Muscle of leg (tissue), 11 donors: ENCODE data around the gene FREM3. TPM values are rescaled to one million over a fixed set of nuclear protein-coding genes. Genes with fewer than 3 reads are reported as not detected.
"Not testable (repeated sequence)": the region's sequence is repeated elsewhere in the genome, so short reads cannot be mapped to it uniquely, and the experiment has no call there.

ENCODE experiments used
- DNase-seq: peaks from one replicate; pipeline ENCODE4 v3.0.0; 2013
- H3K27ac ChIP-seq: one replicate; pipeline ENCODE4 v1.5.1; 2013; ENCODE audit warnings: mild to moderate bottlenecking, low read length, control low read depth
- H3K27me3 ChIP-seq: one replicate; pipeline ENCODE4 v1.6.1; 2013; ENCODE audit warnings: low read length; ENCODE audit not compliant: control insufficient read depth, insufficient read depth
- H3K36me3 ChIP-seq: one replicate; pipeline ENCODE4 v1.6.1; 2013; ENCODE audit warnings: low read length; ENCODE audit not compliant: control insufficient read depth, insufficient read depth
- H3K4me1 ChIP-seq: one replicate; pipeline ENCODE4 v1.6.1; 2013; ENCODE audit warnings: low read length; ENCODE audit not compliant: control insufficient read depth, insufficient read depth
- H3K4me3 ChIP-seq: one replicate; pipeline ENCODE4 v1.5.1; 2013; ENCODE audit warnings: low read length, control low read depth
- H3K9me3 ChIP-seq: replicated peaks from 2 replicates; pipeline ENCODE4 v1.6.1; 2013; ENCODE audit warnings: low read depth, low read length; ENCODE audit not compliant: control insufficient read depth
- WGBS: methylation state at CpG from one replicate; pipeline ENCODE4 v1.1.5; 2013; ENCODE audit warnings: missing lambda C conversion rate; ENCODE audit not compliant: insufficient coverage; 5-methylcytosine and 5-hydroxymethylcytosine counted together
- polyA plus RNA-seq, 8 donors: library from polyadenylated mRNA; unstranded; fragments of 120-200 nt; gene quantifications; one replicate each; pipeline versions ENCODE4 v1.2.1 to v1.2.3, GENCODE V29; 2013; ENCODE audit warnings: inconsistent platforms in 1 of 8, low replicate concordance in 1 of 8; ENCODE audit not compliant: insufficient read length in 8 of 8, insufficient read depth in 1 of 8
- total RNA-seq: library from RNA; stranded (reverse); fragments of 120-200 nt; gene quantifications from one replicate; pipeline ENCODE4 v1.2.4, GENCODE V29; 2013

Gene FREM3
- total and polyA plus RNA-seq, 9 donors: 0.05 to 0.64 (median 0.15) TPM

DNA sequence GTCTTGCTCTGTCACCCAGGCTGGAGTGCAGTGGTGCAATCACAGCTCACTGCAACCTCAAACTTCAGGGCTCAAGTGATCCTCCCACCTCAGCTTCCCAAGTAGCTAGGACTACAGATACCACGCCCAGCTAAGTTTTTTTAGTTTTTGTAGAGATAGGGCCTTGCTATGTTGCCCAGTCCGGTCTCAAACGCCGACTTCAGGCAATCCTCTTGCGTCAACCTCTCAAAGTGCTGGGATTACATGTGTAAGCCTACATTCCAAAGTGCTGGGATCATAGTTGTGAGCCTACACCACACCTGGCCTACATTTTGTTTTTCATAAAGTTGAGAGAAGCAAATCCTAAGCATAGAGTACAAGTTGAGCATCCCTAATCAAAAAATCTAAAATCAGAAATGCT is 144.8 kb downstream of the FREM3 start:
- Histone ChIP-seq H3K36me3 (peaks cover 11% of the 10 kb centered on the region), H3K9me3 (no peaks in the 10 kb centered on the region), H3K27ac (no peak overlapping the region), H3K4me3 (no peak overlapping the region), H3K4me1 (peaks cover 5% of the 10 kb centered on the region), H3K27me3 (peaks cover 5% of the 10 kb centered on the region)
- 60% methylated on average over 3 of the region's 5 CpGs for WGBS
- no peak for DNase-seq

DNA sequence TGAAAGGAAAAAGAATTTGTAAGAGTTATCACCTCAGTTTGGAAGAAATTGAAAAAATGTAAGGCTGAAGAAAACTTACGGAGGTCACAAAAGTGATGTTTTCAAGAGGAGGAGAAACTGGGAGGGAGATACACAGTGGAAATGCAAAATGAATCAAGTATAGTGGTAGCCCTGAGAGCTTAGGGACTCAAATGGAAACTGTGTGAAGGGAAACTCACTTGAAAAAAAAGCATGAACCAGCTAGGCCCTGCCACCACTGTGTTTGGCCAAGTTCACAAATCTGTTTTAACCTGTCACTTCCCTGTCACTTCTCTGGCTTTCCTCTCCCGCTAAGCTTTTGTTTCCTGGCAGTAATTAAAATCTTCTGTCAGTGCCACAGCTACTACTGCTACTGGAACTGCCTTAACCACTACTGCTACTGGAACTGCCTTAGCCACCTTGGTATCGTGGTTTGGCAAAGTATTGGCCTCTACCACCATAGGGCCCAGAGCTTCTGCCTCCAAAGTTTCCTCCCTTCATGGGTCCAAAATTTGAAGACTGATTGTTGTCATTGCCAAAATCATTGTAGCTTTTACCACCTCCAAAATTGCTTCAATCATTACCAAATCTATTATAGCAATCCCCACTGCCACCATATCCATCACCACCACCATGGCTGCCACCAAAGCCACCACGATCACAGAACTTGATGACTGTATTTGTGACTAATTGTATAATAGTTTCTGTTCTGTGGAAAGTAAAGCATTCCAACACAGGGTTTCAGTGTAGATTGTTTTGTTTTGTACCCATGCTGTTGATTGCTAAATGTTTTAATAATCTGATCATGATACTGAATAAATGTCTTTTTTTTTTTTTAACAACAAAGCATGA is 145.5 kb downstream of the FREM3 start:
- Histone ChIP-seq H3K4me1 (peaks cover 5% of the 10 kb centered on the region), H3K36me3 (peaks cover 15% of the 10 kb centered on the region), H3K27me3 (peaks cover 5% of the 10 kb centered on the region), H3K4me3 (no peak overlapping the region), H3K27ac (no peak overlapping the region), H3K9me3 (no peaks in the 10 kb centered on the region)
- no peak for DNase-seq
- 55% methylated on average over 3 of the region's 4 CpGs for WGBS

DNA sequence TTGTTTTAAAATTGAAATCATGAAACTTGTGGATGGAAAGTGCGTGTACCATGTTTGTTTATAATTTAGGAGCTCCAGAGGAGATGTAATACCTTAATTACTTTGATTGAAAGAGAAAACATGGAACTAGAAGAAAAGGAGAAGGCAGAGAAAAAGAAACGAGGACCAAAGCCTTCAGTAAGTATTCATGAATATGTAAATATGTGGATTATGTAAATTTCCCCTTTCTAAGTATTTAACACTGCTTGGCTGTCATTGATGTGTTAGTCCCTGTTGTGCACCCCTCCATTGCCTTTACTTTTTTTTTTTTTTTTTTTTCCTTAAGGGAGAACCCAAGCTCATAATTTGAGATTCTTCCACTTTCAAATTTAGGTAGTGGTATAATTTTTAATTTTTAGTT is 150.5 kb downstream of the FREM3 start:
- no peaks in the 10 kb centered on the region for H3K4me1 ChIP-seq
- no CpG with 5 or more reads among the region's 2 CpGs for WGBS
- H3K27ac ChIP-seq: no peak overlapping the region
- no peaks in the 10 kb centered on the region for H3K9me3 ChIP-seq
- DNase-seq: no peak
- H3K27me3 ChIP-seq: no peaks in the 10 kb centered on the region
- H3K4me3 ChIP-seq: no peak overlapping the region
- H3K36me3 ChIP-seq: peaks cover 19% of the 10 kb centered on the region

DNA sequence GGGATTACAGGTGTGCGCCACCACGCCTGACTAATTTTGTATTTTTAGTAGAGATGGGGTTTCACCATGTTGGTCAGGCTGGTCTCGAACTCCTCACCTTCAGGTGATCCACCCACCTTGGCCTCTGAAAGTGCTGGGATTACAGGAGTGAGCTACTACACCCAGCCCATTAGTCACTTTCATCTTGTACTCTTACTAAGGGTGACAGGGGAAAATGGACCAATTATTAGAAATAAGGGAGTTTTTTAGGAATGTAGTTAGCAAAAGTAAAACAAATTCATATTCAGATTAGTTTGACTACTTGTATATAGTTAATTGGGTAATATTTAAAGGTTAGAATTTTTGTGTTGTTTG is 160.8 kb downstream of the FREM3 start:
- Histone ChIP-seq H3K9me3 (no peaks in the 10 kb centered on the region), H3K27me3 (no peaks in the 10 kb centered on the region), H3K27ac (no peak overlapping the region), H3K4me3 (no peak overlapping the region), H3K36me3 (peaks cover 33% of the 10 kb centered on the region), H3K4me1 (no peaks in the 10 kb centered on the region)
- no peak for DNase-seq
- no CpG with 5 or more reads among the region's 3 CpGs for WGBS

DNA sequence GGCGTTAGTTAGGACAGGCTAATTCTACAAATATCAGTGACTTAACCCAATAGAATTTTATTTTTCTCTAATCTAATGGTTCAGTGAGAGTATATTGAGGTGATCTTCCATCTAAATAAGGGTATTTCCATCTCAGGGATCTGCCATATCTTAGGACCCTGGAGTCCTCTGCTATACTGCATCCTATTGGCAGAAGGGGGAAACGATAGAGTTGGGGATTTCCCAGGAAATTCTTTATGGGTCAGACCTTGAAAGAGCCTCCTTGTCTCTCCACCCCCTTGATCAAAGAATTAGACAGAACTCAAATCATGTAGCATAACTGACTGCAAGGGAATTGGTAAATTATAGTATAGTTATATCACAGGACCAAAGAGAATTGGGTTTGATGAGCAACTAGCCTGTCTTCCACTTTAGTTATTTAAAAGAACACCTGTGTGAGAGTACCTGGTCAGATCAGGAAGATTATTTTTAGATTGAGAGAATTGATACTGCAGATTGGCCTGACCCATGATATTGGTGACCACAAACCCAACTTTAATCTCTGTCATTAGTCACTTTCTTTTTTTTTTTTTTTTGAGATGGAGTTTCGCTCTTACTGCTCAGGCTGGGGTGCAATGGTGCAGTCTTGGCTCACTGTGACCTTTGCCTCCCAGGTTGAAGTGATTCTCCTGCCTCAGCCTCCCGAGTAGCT is 161.4 kb downstream of the FREM3 start:
- DNase-seq: no peak
- no peaks in the 10 kb centered on the region for H3K27me3 ChIP-seq
- H3K4me3 ChIP-seq: no peak overlapping the region
- WGBS: no CpG with 5 or more reads among the region's 4 CpGs
- no peak overlapping the region for H3K27ac ChIP-seq
- peaks cover 34% of the 10 kb centered on the region for H3K36me3 ChIP-seq
- no peaks in the 10 kb centered on the region for H3K9me3 ChIP-seq
- H3K4me1 ChIP-seq: no peaks in the 10 kb centered on the region

DNA sequence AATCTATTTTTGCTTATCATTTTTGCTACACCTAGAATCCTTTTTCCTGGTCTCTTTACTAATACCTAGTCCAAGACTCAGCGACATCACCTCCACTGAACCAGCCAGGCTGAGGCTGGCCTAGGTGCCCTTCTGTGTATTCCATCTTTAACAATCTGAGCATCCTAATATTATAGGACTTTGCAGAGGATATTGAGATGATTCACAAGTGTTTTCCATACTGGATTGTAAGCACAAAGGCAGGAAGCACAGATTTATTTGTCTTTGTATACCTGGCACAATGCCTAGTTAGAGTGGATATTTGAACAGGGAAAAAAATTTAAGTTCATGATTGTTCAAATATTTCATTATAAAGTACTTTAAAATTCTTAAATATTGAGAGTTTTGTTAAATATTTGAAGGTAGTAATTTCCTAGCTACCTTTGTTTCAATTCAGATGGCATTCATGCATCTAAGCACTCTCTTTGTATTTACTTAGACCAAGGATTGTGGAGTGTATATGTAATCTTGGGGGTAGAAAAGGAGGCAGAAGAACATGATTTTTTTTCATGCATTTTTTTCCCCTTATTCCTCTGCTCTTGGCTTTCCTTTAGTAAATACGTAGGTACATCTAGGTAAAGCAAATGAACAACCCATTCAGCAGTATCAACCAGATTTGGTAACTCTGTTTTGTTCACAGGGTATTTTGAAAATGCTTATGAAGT is 168.5 kb downstream of the FREM3 start:
- WGBS: no CpG with 5 or more reads among the region's 2 CpGs
- peaks cover 38% of the 10 kb centered on the region for H3K36me3 ChIP-seq
- DNase-seq: no peak
- H3K27me3 ChIP-seq: no peaks in the 10 kb centered on the region
- H3K27ac ChIP-seq: no peak overlapping the region
- H3K9me3 ChIP-seq: no peaks in the 10 kb centered on the region
- no peak overlapping the region for H3K4me3 ChIP-seq
- no peaks in the 10 kb centered on the region for H3K4me1 ChIP-seq

DNA sequence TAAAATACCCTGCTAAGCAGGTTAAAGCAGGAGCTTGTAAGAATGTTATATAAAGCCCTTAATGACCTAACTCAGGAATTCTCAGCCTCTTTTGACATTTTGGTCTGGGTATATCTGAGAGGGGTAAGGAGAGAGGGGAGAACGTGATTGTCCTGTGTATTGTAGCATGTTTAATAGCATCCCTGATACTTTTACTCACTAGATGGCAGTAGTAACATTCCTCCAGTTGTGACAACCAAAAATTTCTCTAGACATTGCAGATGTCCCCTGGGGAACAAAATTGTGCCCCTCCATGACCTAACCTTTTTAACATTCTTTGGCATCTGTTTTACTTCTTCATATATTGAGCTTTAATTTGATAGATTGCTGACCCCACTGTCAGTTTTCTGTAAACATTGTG is 169.1 kb downstream of the FREM3 start:
- Histone ChIP-seq H3K4me3 (no peak overlapping the region), H3K4me1 (no peaks in the 10 kb centered on the region), H3K36me3 (peaks cover 37% of the 10 kb centered on the region), H3K27me3 (no peaks in the 10 kb centered on the region), H3K27ac (no peak overlapping the region), H3K9me3 (no peaks in the 10 kb centered on the region)
- DNase-seq: no peak
- no CpG with 5 or more reads among the region's 1 CpG for WGBS

DNA sequence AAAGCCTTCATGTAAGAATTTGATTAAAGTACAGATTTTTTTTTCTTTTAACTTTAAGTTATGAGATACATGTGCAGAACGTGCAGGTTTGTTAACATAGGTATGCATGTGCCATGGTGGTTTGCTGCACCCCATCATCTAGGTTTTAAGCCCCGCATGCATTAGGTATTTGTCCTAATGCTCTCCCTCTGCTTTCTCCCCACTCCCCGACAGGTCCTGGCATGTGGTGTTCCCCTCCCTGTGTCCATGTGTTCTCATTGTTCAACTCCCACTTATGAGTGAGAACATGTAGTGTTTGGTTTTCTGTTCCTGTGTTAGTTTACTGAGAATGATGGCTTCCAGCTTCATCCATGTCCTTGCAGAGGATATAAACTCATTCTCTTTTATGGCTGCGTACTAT is 172.4 kb downstream of the FREM3 start:
- not testable (repeated sequence) for H3K4me3 ChIP-seq, H3K9me3 ChIP-seq, H3K27me3 ChIP-seq, DNase-seq, H3K27ac ChIP-seq, H3K4me1 ChIP-seq
- peaks cover 34% of the 10 kb centered on the region for H3K36me3 ChIP-seq
- WGBS: 80% methylated on average over 1 of the region's 4 CpGs
